HEK293 (cell line): ENCODE measurements around the gene BCAR1.

ENCODE experiments used
- GLI4 ChIP-seq: fragments of 450-650 bp; formaldehyde crosslinking; IDR thresholded peaks from 2 replicates; pipeline ENCODE4 v1.5.1; 2016; ENCODE audit warnings: missing biosample characterization, missing genetic modification characterization
- KLF1 ChIP-seq: fragments of 450-650 bp; formaldehyde crosslinking; IDR thresholded peaks from 2 replicates; pipeline ENCODE4 v1.5.1; 2016; ENCODE audit warnings: missing biosample characterization, missing genetic modification characterization
- KLF7 ChIP-seq: fragments of 450-650 bp; formaldehyde crosslinking; IDR thresholded peaks from 2 replicates; pipeline ENCODE4 v1.5.1; 2016; ENCODE audit warnings: missing biosample characterization, missing genetic modification characterization, borderline replicate concordance
- OVOL3 ChIP-seq: fragments of 450-650 bp; formaldehyde crosslinking; IDR thresholded peaks from 2 replicates; pipeline ENCODE4 v1.5.1; 2016; ENCODE audit warnings: missing biosample characterization, missing genetic modification characterization
- SP3 ChIP-seq: fragments of 450-650 bp; formaldehyde crosslinking; IDR thresholded peaks from 2 replicates; pipeline ENCODE4 v1.5.1; 2016; ENCODE audit warnings: missing biosample characterization, missing genetic modification characterization
- TRIM28 ChIP-seq: IDR thresholded peaks from 2 replicates; pipeline ENCODE4 v1.6.1; 2011; ENCODE audit warnings: low read length, control low read depth, borderline replicate concordance
- ZBTB10 ChIP-seq: fragments of 450-650 bp; formaldehyde crosslinking; IDR thresholded peaks from 2 replicates; pipeline ENCODE4 v1.5.1; 2016; ENCODE audit warnings: missing biosample characterization, missing genetic modification characterization
- ZBTB11 ChIP-seq: fragments of 450-650 bp; formaldehyde crosslinking; conservative IDR thresholded peaks from 2 replicates; pipeline ENCODE4 v1.5.1; 2016; ENCODE audit warnings: low read depth, missing biosample characterization, missing genetic modification characterization
- ZNF112 ChIP-seq: fragments of 450-650 bp; formaldehyde crosslinking; IDR thresholded peaks from 2 replicates; pipeline ENCODE4 v1.5.0; 2017; ENCODE audit warnings: missing biosample characterization, missing genetic modification characterization
- ZNF140 ChIP-seq: fragments of 450-650 bp; formaldehyde crosslinking; IDR thresholded peaks from 2 replicates; pipeline ENCODE4 v1.5.1; 2016; ENCODE audit warnings: missing biosample characterization, missing genetic modification characterization
- ZNF16 ChIP-seq: fragments of 450-650 bp; formaldehyde crosslinking; IDR thresholded peaks from 2 replicates; pipeline ENCODE4 v1.5.1; 2016; ENCODE audit warnings: low read depth, missing biosample characterization, missing genetic modification characterization
- ZNF184 ChIP-seq: fragments of 450-650 bp; IDR thresholded peaks from 2 replicates; pipeline ENCODE4 v1.5.1; 2018; ENCODE audit warnings: missing biosample characterization, mild to moderate bottlenecking, missing genetic modification characterization
- ZNF239 ChIP-seq: fragments of 450-650 bp; formaldehyde crosslinking; IDR thresholded peaks from 2 replicates; pipeline ENCODE4 v1.5.1; 2016; ENCODE audit warnings: missing biosample characterization, missing genetic modification characterization
- ZNF324 ChIP-seq: fragments of 450-650 bp; formaldehyde crosslinking; IDR thresholded peaks from 2 replicates; pipeline ENCODE4 v1.5.1; 2016; ENCODE audit warnings: missing biosample characterization, missing genetic modification characterization
- ZNF335 ChIP-seq: fragments of 450-650 bp; formaldehyde crosslinking; conservative IDR thresholded peaks from 2 replicates; pipeline ENCODE4 v1.5.1; 2016; ENCODE audit warnings: missing biosample characterization, missing genetic modification characterization
- ZNF391 ChIP-seq: fragments of 450-650 bp; formaldehyde crosslinking; IDR thresholded peaks from 2 replicates; pipeline ENCODE4 v1.5.1; 2016; ENCODE audit warnings: low read depth, missing biosample characterization, missing genetic modification characterization, borderline replicate concordance
- ZNF404 ChIP-seq: fragments of 450-650 bp; formaldehyde crosslinking; IDR thresholded peaks from 2 replicates; pipeline ENCODE4 v1.5.1; 2017; ENCODE audit warnings: missing biosample characterization, missing genetic modification characterization
- ZNF433 ChIP-seq: fragments of 450-650 bp; formaldehyde crosslinking; IDR thresholded peaks from 2 replicates; pipeline ENCODE4 v1.5.1; 2016; ENCODE audit warnings: missing biosample characterization, missing genetic modification characterization, low read depth
- ZNF48 ChIP-seq: fragments of 450-650 bp; formaldehyde crosslinking; IDR thresholded peaks from 2 replicates; pipeline ENCODE4 v1.5.1; 2016; ENCODE audit warnings: missing biosample characterization, missing genetic modification characterization
- ZNF501 ChIP-seq: fragments of 450-650 bp; formaldehyde crosslinking; IDR thresholded peaks from 2 replicates; pipeline ENCODE4 v1.5.1; 2016; ENCODE audit warnings: missing biosample characterization, missing genetic modification characterization
- ZNF518A ChIP-seq: fragments of 450-650 bp; formaldehyde crosslinking; conservative IDR thresholded peaks from 2 replicates; pipeline ENCODE4 v1.5.1; 2016; ENCODE audit warnings: low read depth, missing biosample characterization, missing genetic modification characterization
- ZNF521 ChIP-seq: fragments of 450-650 bp; formaldehyde crosslinking; IDR thresholded peaks from 2 replicates; pipeline ENCODE4 v1.5.1; 2017; ENCODE audit warnings: missing biosample characterization, mild to moderate bottlenecking, missing genetic modification characterization
- ZNF548 ChIP-seq: fragments of 450-650 bp; formaldehyde crosslinking; IDR thresholded peaks from 2 replicates; pipeline ENCODE4 v1.5.1; 2016; ENCODE audit warnings: missing biosample characterization, missing genetic modification characterization
- ZNF560 ChIP-seq: fragments of 450-650 bp; formaldehyde crosslinking; IDR thresholded peaks from 2 replicates; pipeline ENCODE4 v1.5.1; 2017; ENCODE audit warnings: missing biosample characterization, missing genetic modification characterization, borderline replicate concordance
- ZNF561 ChIP-seq: fragments of 450-650 bp; IDR thresholded peaks from 2 replicates; pipeline ENCODE4 v1.5.1; 2018; ENCODE audit warnings: missing biosample characterization, missing genetic modification characterization, borderline replicate concordance
- ZNF621 ChIP-seq: fragments of 450-650 bp; formaldehyde crosslinking; IDR thresholded peaks from 2 replicates; pipeline ENCODE4 v1.5.1; 2017; ENCODE audit warnings: missing biosample characterization, missing genetic modification characterization
- ZNF76 ChIP-seq: fragments of 450-650 bp; formaldehyde crosslinking; IDR thresholded peaks from 2 replicates; pipeline ENCODE4; 2016; ENCODE audit warnings: low read depth, missing biosample characterization, missing genetic modification characterization, borderline replicate concordance
- ZNF791 ChIP-seq: fragments of 450-650 bp; formaldehyde crosslinking; IDR thresholded peaks from 2 replicates; pipeline ENCODE4 v1.5.1; 2016; ENCODE audit warnings: missing biosample characterization, missing genetic modification characterization
- ZSCAN18 ChIP-seq: fragments of 450-650 bp; formaldehyde crosslinking; IDR thresholded peaks from 2 replicates; pipeline ENCODE4 v1.5.1; 2016; ENCODE audit warnings: missing biosample characterization, missing genetic modification characterization

The BCAR1 gene

GRCh38 chr16:75251280-75252048 is at the start of gene BCAR1 (continued):
- TF ChIP-seq ZBTB10 (no peak), ZNF518A (tag by site-specific recombination) (no peak), KLF1 (tag by site-specific recombination) (no peak), OVOL3 (tag by site-specific recombination) (no peak), ZNF16 (tag by site-specific recombination) (no peak), ZNF112 (no peak), ZNF561 (tag by site-specific recombination) (peak; percentile 36; the same call in 1 of the 2 replicates), ZNF621 (no peak), ZNF433 (tag by site-specific recombination) (no peak), ZNF548 (no peak), ZNF239 (tag by site-specific recombination) (no peak), ZNF501 (tag by site-specific recombination) (no peak), ZNF335 (tag by site-specific recombination) (peak; percentile 71), ZNF404 (tag by site-specific recombination) (no peak), ZNF521 (no peak), TRIM28 (no peak), ZNF324 (tag by site-specific recombination) (no peak), ZNF76 (tag by site-specific recombination) (peak; percentile 7; the same call in 1 of the 2 replicates), GLI4 (tag by site-specific recombination) (no peak), ZNF791 (tag by site-specific recombination) (no peak), KLF7 (tag by site-specific recombination) (no peak), ZNF48 (tag by site-specific recombination) (no peak), ZNF140 (tag by site-specific recombination) (no peak), ZNF391 (tag by site-specific recombination) (no peak), ZNF560 (tag by site-specific recombination) (no peak), SP3 (0 out of 2 replicates have a peak, but pooled peaks have one; percentile 21), ZBTB11 (tag by site-specific recombination) (peak; percentile 53; the same call in 1 of the 2 replicates), ZNF184 (tag by site-specific recombination) (no peak), ZSCAN18 (no peak)
